HG02759 (cell line): Measurements from ENCODE around the gene RAPGEF5.

Experiments used
- ATAC-seq: cut with Tn5 transposase; IDR thresholded peaks from one replicate; pipeline ENCODE4 v1.9.1; 2021; ENCODE audit warnings: mild to moderate bottlenecking, moderate library complexity; ENCODE audit not compliant: unreplicated experiment

The RAPGEF5 gene

DNA sequence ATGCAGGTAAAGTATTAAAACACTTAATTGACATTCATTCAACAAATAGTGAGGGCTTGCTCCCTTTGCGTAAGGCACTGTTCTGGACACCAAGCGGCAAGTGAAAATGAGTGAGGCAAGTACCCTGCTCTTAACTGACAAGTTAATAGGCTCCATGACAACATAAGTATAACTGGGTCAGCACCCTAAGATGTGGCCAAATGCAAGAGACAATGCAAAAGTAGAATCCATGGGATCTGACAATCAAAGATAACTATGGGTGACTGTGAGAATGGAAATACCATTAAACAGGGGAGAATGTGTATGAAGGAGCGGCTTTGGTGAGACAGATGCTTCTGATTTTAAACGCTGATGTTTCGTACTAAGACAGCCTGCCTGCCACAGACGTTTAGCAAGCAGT, 160.5 kb downstream of the RAPGEF5 start:
- ATAC-seq, result no peak

DNA sequence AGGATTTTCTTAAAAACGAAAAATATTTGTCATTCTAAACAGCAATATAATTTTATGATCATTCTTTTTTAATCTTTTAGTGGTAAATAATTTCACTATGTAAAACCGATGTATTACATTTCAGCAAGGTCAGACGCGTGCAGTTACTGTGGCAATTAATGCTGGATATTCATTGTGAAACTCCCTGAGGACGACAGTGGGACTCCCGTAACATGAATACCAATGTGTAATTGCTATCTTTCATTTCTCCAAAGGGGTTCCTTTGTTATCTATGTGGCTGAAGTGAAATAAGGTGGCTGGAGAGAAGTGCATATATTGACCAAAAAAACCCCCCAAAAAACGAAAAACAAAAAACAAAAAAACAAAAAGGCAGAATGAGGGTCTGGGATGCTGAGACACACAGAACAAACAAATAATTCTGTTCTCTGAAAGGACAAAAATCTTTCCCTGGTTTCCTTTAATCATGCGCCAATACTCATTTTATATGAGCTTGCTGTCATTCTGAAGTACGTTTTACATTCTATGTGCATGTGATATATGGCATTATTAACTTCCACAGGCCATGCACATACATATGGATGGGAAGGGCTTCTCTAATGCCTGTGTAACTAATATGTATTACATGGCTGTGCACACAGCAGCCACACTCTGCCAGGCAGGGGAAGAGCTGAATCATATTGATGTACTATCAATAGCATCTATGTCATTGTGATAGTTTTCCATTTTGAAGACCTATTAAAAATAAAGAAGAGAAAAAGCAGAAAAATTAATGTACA, 161.4 kb downstream of the RAPGEF5 start:
- ATAC-seq, result no peak

DNA sequence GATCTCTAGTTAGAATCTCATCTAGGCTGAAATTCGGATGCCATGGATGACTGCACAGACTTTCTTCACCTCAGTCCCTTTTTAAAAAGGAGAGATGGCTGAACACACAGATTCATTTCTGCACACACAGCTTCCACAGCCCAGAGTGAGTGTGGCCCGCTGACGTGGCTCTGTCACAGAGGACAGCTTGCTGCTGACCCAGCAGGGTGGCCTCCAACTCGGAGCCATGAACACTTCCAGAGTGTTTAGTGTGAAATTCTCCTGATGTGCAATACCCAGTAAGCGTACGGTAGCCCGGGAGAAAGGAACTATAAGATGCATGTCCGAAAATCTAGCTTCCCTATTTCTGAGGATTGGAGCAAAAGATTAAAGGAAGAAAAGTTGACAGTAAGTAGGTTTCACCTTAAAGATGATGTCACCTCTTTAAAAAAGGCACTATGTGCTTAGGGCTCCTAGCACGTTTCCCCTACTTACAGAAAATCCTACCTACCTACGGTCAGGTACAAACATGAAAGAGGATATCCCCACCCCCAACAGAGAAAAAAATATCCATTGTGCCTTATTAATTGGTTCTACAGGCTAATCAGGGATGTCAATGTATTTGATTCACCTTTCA, 162.2 kb downstream of the RAPGEF5 start:
- ATAC-seq, result no peak

DNA sequence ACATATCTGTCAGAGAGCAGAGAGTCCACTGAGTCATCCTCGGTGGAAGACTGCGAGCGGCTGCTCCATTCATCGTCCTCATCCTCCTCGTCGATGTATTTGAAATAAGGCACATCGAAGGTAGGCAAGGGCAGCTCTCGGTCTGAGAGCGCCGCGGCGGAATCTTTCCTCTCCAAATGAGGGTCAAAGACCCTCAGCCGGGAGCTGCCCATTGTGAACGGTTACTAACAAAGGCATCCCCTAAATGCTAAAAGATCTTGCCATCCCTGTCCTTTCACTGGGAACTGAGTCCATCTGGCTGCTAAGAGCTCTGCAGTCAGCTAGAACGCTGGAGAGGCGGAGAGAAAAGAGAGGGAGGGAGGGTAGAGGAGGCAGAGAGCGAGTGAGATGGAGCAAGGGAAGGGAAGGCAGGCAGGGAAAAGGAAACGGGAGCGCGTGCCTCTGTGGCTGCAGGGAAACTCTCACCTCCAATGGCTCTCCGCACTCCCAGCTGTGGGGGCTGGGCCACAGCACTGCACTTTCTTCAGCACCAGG, 163.4 kb downstream of the RAPGEF5 start:
- ATAC-seq, result no peak

DNA sequence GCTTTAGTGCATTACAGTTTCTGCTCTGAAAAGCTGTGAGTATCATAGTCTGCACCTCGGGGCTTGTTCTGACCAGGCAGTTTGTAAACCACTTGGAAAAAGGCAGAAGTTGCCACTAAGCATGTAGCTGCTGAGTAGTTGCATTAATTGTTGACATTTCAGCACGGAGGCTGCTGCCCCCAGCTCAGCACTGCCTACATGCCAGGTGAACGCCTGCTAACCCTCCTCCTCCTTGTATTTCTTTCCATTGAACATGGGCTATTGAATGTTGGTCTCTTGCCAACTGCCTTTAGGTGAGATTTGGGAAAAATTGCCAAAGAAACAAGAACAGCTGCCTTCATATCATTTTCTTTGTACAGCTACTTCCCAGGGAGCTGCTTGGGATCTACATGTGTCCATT, 164.2 kb downstream of the RAPGEF5 start:
- ATAC-seq, result no peak

DNA sequence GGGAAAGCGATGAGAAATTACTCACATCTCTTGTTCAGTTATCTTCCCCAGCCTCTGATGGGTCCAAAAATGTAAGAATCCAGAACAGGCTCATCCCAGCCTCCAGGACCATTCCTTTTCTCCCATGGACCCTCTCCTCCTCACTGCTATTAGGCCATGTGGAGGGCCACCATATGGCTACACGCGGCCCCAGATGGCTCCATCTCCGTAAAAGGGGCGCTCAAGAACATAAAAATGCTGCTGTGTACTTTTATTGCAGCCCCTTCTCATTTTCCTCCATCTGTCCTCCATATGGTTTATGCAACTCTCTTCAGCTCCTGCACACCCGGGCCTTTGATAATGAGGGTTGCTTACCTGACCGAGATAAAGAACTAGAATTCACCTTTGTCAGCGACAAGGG, 166.2 kb downstream of the RAPGEF5 start:
- ATAC-seq, result no peak

DNA sequence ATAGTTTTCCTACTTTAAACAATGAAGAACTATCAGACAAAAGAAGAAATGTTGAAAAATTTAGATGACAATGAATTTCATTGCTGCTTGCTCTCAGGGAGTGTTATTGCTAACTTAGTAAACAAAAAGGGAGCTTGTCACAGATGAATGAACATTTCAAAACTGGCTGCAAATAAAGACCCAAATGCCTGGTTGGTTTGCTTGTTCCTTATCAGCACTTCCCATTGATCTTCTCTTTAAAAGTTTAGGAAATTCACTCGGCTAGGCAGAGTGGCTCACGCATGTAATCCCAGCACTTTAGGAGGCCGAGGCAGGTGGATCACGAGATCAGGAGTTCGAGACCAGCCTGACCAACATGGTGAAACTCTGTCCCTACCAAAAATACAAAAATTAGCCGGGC, 167.2 kb downstream of the RAPGEF5 start:
- no peak for ATAC-seq

DNA sequence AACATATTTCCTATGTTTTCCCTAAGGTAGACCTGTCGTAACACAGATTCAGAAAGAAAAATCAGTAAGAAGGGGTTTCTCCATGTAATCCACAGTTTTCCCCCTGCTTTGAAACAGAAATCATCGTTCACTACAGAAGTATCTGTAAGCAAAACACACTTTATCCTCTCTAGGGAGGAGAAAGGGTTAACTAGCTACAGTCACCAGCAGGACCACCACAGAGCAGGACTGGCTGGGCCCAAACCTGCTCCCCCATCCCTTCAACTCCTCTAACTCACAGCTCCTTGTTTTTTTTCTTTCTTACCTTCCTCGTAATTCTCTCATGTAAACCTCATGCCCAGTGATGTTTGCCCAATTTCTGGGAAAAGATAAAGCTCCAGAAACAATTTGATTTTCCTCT, 167.7 kb downstream of the RAPGEF5 start:
- no peak for ATAC-seq

DNA sequence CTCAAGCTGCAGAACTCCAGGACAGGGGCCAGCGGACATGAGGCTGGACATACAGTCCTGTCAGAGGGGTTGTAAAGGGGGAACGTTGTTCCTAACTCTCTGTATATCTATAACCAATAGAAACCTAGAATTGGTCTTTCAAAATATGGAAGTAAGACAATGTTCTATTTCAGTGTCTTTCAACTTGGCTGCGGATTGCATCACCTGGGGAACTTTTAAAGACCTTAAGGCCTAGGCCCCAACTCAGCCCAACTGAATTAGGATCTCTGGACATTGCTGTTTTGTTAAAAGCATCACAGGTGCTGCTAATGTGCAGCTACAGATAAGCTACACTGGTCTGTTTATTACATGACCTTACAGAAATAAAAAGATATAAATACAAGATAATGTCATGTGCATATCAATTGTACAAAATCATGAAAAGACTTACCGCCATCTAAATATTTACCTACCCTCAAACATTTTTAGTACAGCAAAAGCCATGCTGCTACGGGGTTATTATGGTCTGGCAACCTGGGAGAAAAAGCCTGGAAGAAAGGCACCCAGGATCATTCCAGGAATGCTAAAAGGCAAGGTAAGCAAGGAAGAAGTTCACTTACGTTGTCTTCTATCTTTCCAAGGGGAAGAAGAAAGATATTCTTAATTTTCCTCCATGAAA, 169.1 kb downstream of the RAPGEF5 start:
- no peak for ATAC-seq

DNA sequence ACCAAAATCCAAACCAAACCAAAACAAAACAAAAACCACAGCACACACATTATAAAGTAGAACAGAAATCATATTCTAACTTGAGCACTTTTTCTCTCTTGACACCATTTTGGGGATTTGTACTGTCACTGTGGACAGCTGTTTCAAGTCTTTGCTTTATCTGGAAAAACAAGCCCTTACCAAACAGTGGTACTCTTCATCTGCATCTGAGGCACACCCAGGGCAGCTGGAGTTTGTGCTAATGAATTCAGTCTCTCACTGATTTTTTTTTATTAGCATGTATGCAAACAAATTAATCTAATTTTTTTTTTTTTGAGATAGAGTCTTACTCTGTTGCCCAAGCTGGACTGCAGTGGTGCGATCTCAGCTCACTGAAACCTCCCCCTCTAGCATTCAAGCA, 171.4 kb downstream of the RAPGEF5 start:
- no peak for ATAC-seq

DNA sequence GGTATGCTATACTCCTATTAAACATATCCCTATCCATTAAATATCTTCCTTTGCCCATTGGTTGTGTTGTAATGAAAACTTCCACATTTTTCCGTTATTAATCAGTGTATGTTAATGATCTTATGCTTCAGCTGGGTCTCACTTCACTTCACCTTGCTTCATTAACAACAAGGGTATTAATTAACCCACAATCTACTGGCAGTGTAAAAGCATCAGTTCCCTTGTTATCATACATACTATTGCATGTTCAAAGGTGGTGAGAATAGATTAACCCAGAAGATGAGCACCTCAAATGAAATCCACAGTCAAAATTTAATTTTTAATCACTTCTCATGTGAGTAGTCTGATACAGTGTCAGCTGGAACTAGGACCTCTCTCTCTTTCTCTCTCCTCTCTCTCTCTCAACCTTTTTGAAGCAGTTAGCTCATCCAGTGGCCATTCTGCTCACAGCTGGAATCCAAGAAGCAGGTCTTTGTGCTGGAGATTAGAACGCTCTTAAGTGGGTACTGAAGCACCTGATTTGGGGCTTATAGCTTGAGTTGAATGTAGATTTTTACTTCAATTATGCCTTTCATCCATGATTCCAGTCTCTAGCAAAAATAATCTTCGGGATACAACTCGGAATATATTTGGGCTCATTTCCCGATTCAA, 172.3 kb downstream of the RAPGEF5 start:
- no peak for ATAC-seq

DNA sequence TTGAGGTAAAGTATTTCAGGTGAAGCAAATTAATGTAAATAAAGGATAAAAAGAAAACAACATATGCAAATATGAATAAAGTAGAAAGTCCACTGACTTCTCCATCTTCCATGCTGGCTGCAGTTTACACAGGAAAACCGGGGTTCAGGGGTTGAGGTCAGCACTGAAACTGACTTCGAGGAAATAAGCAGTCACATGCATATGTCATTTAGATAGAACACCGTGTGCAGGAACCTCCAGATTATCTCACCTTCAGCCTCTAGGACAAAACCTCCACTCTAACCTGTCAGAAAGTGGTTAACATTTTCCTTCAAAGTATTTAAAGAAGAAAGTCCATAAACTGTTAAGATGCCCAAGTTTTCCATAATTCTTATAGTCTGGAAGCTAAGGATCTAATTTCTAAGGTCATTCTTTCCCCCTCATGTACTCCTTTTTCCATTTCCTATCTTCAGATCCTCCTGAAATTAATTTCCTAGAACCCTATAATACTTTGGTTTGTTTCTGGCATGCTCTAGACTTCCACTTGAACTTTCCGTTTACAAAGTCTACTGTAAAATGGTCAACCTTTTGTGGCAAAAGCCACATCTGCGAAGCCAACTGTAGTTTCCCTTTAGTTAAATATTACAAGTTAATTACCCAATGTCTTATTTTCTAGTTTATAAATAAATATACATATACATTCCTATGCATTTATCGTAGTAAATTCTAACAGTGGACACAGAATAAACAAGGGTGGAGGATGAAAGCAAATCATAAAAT, 173.3 kb downstream of the RAPGEF5 start:
- no peak for ATAC-seq

DNA sequence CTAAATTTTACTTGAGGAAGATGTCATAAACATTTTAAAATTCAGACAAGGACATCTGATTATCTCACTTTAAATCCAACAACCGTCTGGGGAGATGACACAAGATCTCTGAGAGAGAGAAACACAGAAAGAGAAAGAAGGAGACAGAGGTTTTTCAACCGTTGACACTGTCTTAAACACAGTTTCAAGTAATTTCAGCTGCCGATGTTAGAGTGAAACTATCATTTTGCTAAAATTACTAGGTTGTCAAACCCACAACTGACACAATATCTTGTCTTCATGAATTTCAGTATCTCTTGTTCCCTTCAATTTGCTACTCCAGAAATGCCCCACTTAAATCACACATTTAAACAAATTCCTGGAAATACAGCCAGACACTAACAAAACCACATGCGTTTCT, 174.8 kb downstream of the RAPGEF5 start:
- ATAC-seq, result no peak

DNA sequence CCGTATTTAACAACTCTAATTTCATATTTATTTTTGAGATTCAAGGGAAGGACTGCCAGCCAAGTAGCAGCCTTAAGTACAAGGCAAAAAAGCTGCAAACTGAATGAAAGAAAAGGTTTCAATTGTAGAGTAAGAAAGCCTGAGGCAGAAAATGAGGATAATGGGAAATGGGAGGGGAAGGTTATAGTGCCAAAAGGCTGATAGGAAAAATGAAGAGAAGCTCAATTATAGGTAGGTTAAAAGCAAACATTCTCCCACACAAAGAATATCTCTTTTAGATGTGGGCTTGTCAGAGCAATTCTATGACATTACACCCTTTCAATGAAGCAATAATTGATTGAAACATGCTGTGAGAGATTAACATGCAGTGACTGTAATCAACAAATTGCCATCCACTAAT, 175.3 kb downstream of the RAPGEF5 start:
- ATAC-seq, result no peak

DNA sequence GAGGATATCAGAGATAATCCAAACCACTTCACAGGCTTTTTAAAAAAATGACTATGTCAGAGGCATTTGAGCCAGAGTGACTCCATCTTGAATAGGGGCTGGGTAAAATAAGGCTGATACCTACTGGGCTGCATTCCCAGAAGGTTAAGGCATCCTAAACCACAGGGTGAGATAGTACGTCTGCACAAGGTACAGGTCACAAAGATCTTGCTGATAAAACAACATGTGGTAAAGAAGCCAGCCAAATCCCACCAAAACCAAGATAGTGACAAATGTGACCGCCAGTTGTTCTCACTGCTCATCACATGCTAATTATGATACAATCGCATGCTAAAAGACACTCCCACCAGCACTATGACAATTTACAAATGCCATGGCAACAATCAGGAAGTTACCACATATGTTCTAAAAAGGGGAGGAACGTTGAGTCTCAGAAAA, 177.5 kb downstream of the RAPGEF5 start:
- no peak for ATAC-seq

DNA sequence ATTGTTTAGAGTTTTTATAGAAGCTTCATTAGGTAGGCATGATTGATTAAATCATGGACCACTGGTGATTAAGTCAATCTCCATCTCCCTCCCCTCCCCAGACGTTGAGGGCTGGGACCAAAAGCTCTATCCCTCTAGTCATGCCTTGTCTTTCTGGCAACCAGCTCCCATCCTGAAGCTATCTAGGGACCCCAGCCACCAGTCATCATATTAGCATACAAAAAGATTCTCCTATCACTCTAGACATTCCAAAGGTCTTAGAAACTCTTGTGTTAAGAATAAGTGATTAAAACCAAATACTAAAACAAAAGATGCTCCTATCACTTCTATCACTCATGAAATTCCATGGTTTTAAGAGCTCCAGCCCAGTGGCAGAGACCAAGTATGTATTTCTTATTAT, 178.2 kb downstream of the RAPGEF5 start:
- ATAC-seq, result no peak

DNA sequence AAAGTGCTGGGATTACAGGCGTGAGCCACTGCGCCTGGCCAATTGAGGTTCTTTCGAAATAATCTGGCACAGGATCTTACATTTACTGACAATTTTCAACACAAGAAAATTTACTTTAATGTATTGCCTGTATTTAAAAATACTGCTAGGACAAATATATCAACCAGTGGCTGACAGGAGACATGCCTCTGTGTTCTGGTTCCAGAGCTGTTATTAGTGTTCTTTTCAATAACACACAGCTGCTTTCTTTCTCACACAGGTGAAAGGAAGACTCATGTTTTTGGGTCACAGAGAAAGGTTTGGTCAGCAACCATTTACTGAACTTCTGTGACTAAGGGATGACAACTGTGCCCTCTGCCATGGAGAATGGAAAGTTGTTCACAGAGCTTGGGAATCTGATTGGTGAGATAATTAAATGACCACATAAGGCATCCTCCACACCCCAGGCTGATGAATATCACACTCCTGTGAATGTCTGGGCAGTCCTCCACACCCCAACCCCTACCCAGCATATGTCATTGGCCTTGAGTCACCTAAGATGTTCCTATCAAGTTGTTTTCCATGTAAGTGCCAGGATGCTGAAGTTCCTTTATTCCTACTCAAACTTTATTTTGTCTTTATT, 180.1 kb downstream of the RAPGEF5 start:
- no peak for ATAC-seq

DNA sequence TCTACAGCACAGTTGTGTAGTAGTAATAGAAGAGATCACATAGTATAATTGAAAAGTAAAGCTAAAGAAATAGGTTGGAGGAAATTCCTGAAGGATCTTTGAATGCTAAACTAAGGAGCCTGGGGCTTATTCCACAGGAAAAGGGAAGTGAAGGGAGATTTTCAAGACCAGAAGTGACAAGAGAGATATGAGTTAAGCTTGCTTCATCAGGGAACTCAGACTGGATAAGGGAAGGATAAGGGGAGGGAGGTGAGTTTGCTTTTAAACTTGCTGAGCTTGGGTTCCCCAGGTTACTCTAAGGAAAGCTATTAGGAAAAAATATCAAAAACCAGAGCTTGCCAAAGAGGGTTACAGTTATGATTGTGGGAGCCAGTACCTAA, 182.4 kb downstream of the RAPGEF5 start:
- peak; percentile 19 for ATAC-seq

DNA sequence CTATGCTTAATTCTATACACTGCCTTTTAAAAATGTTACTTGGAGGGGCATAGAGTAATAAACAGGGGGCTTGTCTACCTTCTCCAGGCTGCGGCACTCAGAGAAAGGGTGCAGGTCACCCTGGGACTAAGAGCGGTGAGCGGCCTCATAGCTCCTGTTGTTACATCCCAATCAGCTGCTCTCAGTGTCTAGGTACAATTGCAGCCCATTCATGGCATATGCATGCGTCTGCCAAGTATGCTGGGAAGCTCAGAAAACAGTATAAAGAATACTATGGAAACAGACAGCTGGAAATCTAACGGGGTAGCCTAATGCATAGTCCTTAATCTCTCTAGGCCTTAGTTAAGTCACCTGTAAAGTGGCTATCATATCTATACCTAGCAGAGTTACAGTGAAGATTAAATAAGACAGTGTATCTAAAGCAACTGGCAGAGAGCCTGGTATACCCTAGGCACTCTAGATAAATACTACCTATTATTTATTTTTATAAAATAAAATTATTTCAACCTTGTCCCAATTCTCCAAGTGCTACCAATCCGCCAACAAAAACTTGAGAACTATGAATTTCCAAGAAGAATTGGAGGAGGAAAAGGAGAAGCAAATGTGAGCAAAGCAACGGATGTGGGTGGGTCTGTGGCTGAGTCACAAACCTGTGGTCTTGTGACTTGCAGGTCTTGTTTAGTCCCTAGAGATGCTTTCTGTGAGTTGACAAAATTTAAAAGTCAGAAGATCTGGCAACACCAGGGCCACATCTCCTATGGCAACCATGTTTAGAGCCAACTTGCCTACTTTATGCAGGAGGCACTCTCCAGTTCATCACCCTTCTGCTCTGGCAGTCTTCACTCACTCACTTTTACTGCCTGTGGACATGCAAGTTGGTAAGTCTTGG, 183.0 kb downstream of the RAPGEF5 start:
- peak; percentile 97 for ATAC-seq
